GM21423 (cell line): ENCODE data around the gene STUM.

ENCODE experiments used
- ATAC-seq: cut with Tn5 transposase; IDR thresholded peaks from one replicate; pipeline ENCODE4 v1.9.1; 2021; ENCODE audit warnings: mild to moderate bottlenecking, moderate library complexity; ENCODE audit not compliant: unreplicated experiment

STUM gene

GRCh38 chr1:226650236-226650841, 101.8 kb downstream of the STUM start:
- ATAC-seq: no peak

GRCh38 chr1:226651041-226651731, 102.6 kb downstream of the STUM start:
- no peak for ATAC-seq

GRCh38 chr1:226651732-226652105, 103.2 kb downstream of the STUM start:
- ATAC-seq: no peak

- no peak for ATAC-seq
Measured at GRCh38 chr1:226652613-226653012, 104.0 kb downstream of the STUM start.

GRCh38 chr1:226653311-226653921, 104.9 kb downstream of the STUM start:
- ATAC-seq: peak; percentile 76

GRCh38 chr1:226654046-226654667, 105.6 kb downstream of the STUM start:
- ATAC-seq: no peak

GRCh38 chr1:226654668-226655055, 106.1 kb downstream of the STUM start:
- ATAC-seq: no peak

GRCh38 chr1:226655251-226656163, 106.9 kb downstream of the STUM start:
- ATAC-seq: no peak

GRCh38 chr1:226656201-226656600, 107.6 kb downstream of the STUM start:
- no peak for ATAC-seq

GRCh38 chr1:226656601-226657277, 108.2 kb downstream of the STUM start:
- ATAC-seq: no peak

GRCh38 chr1:226657895-226658545, 109.5 kb downstream of the STUM start:
- ATAC-seq: no peak

- no peak for ATAC-seq
Measured at GRCh38 chr1:226658546-226659125, 110.1 kb downstream of the STUM start.
